Measurements from ENCODE around the gene PGM2. TPM values are rescaled to one million over a fixed set of nuclear protein-coding genes. Genes with fewer than 3 reads are reported as not detected.

Gene PGM2
- total RNA-seq, 2 donors from 2014 or later, result 21.5 to 25.1 TPM

- peaks cover 2% of the 10 kb centered on the region for H3K27me3 Mint-ChIP-seq (ENCODE audit: insufficient read depth)
- 96 to 100% methylated on average over 2 of the region's 3 CpGs for WGBS, 2 experiments (ENCODE audit: insufficient coverage in 1 of 2, insufficient read length in 1 of 2)
- H3K4me3 Mint-ChIP-seq, result no peak overlapping the region
These were observed 78.3 kb downstream of the PGM2 start for GRCh38 chr4:37904824-37905223.

DNA sequence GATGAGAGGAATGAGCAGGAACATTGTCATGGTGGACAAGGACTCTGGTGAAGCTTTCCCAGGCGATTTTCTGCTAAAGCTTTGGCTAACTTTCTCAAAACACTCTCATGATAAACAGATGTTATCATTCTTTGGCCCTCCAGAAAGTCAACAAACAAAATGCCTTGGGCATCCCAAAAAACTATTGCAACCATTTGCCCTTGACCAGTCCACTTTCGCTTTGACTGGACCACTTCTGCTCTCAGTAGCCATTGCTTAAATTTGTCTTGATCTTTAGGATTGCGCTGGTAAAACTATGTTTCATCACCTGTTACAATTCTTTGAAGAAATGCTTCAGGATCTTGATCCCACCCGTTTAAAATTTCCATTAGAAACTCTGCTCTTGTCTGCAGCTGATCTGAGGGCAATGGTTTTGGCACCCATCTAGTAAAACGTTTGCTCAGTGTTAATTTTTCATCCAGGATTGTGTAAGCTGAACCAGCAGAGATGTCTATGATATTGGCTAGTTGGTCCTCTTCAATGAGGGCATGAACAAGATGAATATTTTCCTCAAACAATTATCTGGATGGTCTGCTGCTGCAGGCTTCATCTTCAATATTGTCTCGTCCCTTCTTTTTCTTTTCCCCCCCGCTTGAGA is 79.2 kb downstream of the PGM2 start:
- Mint-ChIP-seq H3K36me3 (ENCODE audit: low read depth) (no peaks in the 10 kb centered on the region), H3K27me3 (ENCODE audit: insufficient read depth) (peaks cover 2% of the 10 kb centered on the region), H3K27ac (no peak overlapping the region), H3K4me3 (no peak overlapping the region), H3K9me3 (no peaks in the 10 kb centered on the region), H3K4me1 (no peaks in the 10 kb centered on the region)
- H3K4me3 ChIP-seq (ENCODE audit: low read length), result no peak overlapping the region
- H3K9ac ChIP-seq (ENCODE audit: extremely low read depth, low read length, poor library complexity, severe bottlenecking), result no peak overlapping the region
- no peaks in the 10 kb centered on the region for H3K4me1 ChIP-seq (ENCODE audit: control insufficient read depth, insufficient read depth, low read length)
- no peaks in the 10 kb centered on the region for H3K9me3 ChIP-seq (ENCODE audit: control insufficient read depth, low read length)
- TF ChIP-seq CTCF (conservative IDR thresholded peaks at IDR 0.05), result no peak
- DNase-seq, result no peak
- 93% methylated on average over 4 to 7 of the region's 7 CpGs for WGBS, 2 experiments (ENCODE audit: insufficient coverage in 1 of 2, insufficient read length in 1 of 2)
- no peaks in the 10 kb centered on the region for H3K27me3 ChIP-seq (ENCODE audit: control insufficient read depth, insufficient read depth, low read length, poor library complexity, severe bottlenecking)
- H3K36me3 ChIP-seq (ENCODE audit: control insufficient read depth, insufficient read depth, low read length), result no peaks in the 10 kb centered on the region
- H3K27ac ChIP-seq (ENCODE audit: low read depth, low read length), result no peak overlapping the region

More at GRCh38 chr4:37904824-37905223, 78.3 kb downstream of the PGM2 start:
- H3K36me3 Mint-ChIP-seq (ENCODE audit: low read depth), result no peaks in the 10 kb centered on the region
- Histone ChIP-seq H3K27me3 (ENCODE audit: control insufficient read depth, insufficient read depth, low read length, poor library complexity, severe bottlenecking) (no peaks in the 10 kb centered on the region), H3K4me3 (ENCODE audit: low read length) (no peak overlapping the region), H3K27ac (ENCODE audit: low read depth, low read length) (no peak overlapping the region), H3K9ac (ENCODE audit: extremely low read depth, low read length, poor library complexity, severe bottlenecking) (no peak overlapping the region), H3K9me3 (ENCODE audit: control insufficient read depth, low read length) (no peaks in the 10 kb centered on the region), H3K36me3 (ENCODE audit: control insufficient read depth, insufficient read depth, low read length) (no peaks in the 10 kb centered on the region), H3K4me1 (ENCODE audit: control insufficient read depth, insufficient read depth, low read length) (no peaks in the 10 kb centered on the region)
- peaks cover 4% of the 10 kb centered on the region for H3K9me3 Mint-ChIP-seq
- TF ChIP-seq CTCF (conservative IDR thresholded peaks at IDR 0.05), result no peak
- DNase-seq, result no peak
- H3K27ac Mint-ChIP-seq, result no peak overlapping the region
- H3K4me1 Mint-ChIP-seq, result no peaks in the 10 kb centered on the region

GRCh38 chr4:37908488-37909331 is 82.2 kb downstream of the PGM2 start:
- Mint-ChIP-seq H3K36me3 (ENCODE audit: low read depth) (no peaks in the 10 kb centered on the region), H3K27me3 (ENCODE audit: insufficient read depth) (peaks cover 2% of the 10 kb centered on the region), H3K4me1 (no peaks in the 10 kb centered on the region), H3K27ac (no peak overlapping the region), H3K9me3 (no peaks in the 10 kb centered on the region), H3K4me3 (no peak overlapping the region)
- no peak overlapping the region for H3K9ac ChIP-seq (ENCODE audit: extremely low read depth, low read length, poor library complexity, severe bottlenecking)
- H3K4me1 ChIP-seq (ENCODE audit: control insufficient read depth, insufficient read depth, low read length), result no peaks in the 10 kb centered on the region
- DNase-seq, result no peak
- TF ChIP-seq CTCF (conservative IDR thresholded peaks at IDR 0.05), result no peak
- H3K27me3 ChIP-seq (ENCODE audit: control insufficient read depth, insufficient read depth, low read length, poor library complexity, severe bottlenecking), result no peaks in the 10 kb centered on the region
- no peak overlapping the region for H3K4me3 ChIP-seq (ENCODE audit: low read length)
- H3K27ac ChIP-seq (ENCODE audit: low read depth, low read length), result peak overlapping the region; percentile 33
- 93 to 96% methylated on average over 17 to 21 of the region's 21 CpGs for WGBS, 2 experiments (ENCODE audit: insufficient coverage in 1 of 2, insufficient read length in 1 of 2)
- no peaks in the 10 kb centered on the region for H3K9me3 ChIP-seq (ENCODE audit: control insufficient read depth, low read length)
- H3K36me3 ChIP-seq (ENCODE audit: control insufficient read depth, insufficient read depth, low read length), result no peaks in the 10 kb centered on the region
